ENCODE measurements around the gene MCL1. TPM values are rescaled to one million over a fixed set of nuclear protein-coding genes. Genes with fewer than 3 reads are reported as not detected.

The MCL1 gene
- total RNA-seq, 1 donor from 2014 or later: 255 TPM

GRCh38 chr1:150543500-150544143 is 35.8 kb downstream of the MCL1 start:
- H3K36me3 Mint-ChIP-seq (ENCODE audit: low read depth): no peaks in the 10 kb centered on the region
- no peaks in the 10 kb centered on the region for H3K27me3 Mint-ChIP-seq (ENCODE audit: low read depth)
- H3K4me1 Mint-ChIP-seq (ENCODE audit: low read depth): peaks cover 7% of the 10 kb centered on the region
- no peak overlapping the region for H3K27ac Mint-ChIP-seq (ENCODE audit: unreplicated experiment)
- no peak overlapping the region for H3K4me3 Mint-ChIP-seq (ENCODE audit: unreplicated experiment)
- no peak for TF ChIP-seq CTCF (IDR thresholded peaks at IDR 0.05)
- H3K9me3 Mint-ChIP-seq (ENCODE audit: low read depth): no peaks in the 10 kb centered on the region
- DNase-seq (ENCODE audit: low spot score): no peak

- H3K27me3 Mint-ChIP-seq (ENCODE audit: low read depth): no peaks in the 10 kb centered on the region
- DNase-seq (ENCODE audit: low spot score): no peak
- no peak overlapping the region for H3K4me3 Mint-ChIP-seq (ENCODE audit: unreplicated experiment)
Measured at GRCh38 chr1:150537732-150538684, 41.4 kb downstream of the MCL1 start.

GRCh38 chr1:150536836-150537731 is 42.3 kb downstream of the MCL1 start:
- Mint-ChIP-seq H3K27ac (ENCODE audit: unreplicated experiment) (peak overlapping the region; percentile 86), H3K4me1 (ENCODE audit: low read depth) (peaks cover 32% of the 10 kb centered on the region), H3K4me3 (ENCODE audit: unreplicated experiment) (no peak overlapping the region), H3K27me3 (ENCODE audit: low read depth) (no peaks in the 10 kb centered on the region), H3K9me3 (ENCODE audit: low read depth) (no peaks in the 10 kb centered on the region), H3K36me3 (ENCODE audit: low read depth) (no peaks in the 10 kb centered on the region)
- DNase-seq (ENCODE audit: low spot score): no peak
- TF ChIP-seq CTCF (IDR thresholded peaks at IDR 0.05): no peak

More at GRCh38 chr1:150537732-150538684, 41.4 kb downstream of the MCL1 start:
- Mint-ChIP-seq H3K4me1 (ENCODE audit: low read depth) (peaks cover 25% of the 10 kb centered on the region), H3K36me3 (ENCODE audit: low read depth) (no peaks in the 10 kb centered on the region), H3K9me3 (ENCODE audit: low read depth) (no peaks in the 10 kb centered on the region), H3K27ac (ENCODE audit: unreplicated experiment) (peak overlapping the region; percentile 86)
- TF ChIP-seq CTCF (IDR thresholded peaks at IDR 0.05): peak; percentile 48

GRCh38 chr1:150535511-150536287 is 43.7 kb downstream of the MCL1 start:
- no peak overlapping the region for H3K4me3 Mint-ChIP-seq (ENCODE audit: unreplicated experiment)
- no peaks in the 10 kb centered on the region for H3K9me3 Mint-ChIP-seq (ENCODE audit: low read depth)
- H3K27me3 Mint-ChIP-seq (ENCODE audit: low read depth): no peaks in the 10 kb centered on the region
- H3K36me3 Mint-ChIP-seq (ENCODE audit: low read depth): no peaks in the 10 kb centered on the region
- DNase-seq (ENCODE audit: low spot score): no peak
- no peak for TF ChIP-seq CTCF (IDR thresholded peaks at IDR 0.05)
- H3K27ac Mint-ChIP-seq (ENCODE audit: unreplicated experiment): no peak overlapping the region
- peaks cover 32% of the 10 kb centered on the region for H3K4me1 Mint-ChIP-seq (ENCODE audit: low read depth)

All from chondrocyte (in vitro differentiated cells).